Endodermal cell (in vitro differentiated cells): ENCODE data around the gene MRFAP1. TPM values are rescaled to one million over a fixed set of nuclear protein-coding genes. Genes with fewer than 3 reads are reported as not detected.
A peak's percentile ranks its signal among the peaks of the same experiment; 100 is the strongest.

Experiments
- DNase-seq: peaks from one replicate; pipeline ENCODE4 v3.0.0-alpha.2; 2017
- H3K27ac ChIP-seq: 2 replicates; pipeline ENCODE4 v1.5.1; 2013; ENCODE audit warnings: mild to moderate bottlenecking, low read depth, low read length, moderate library complexity
- H3K27me3 ChIP-seq: 2 replicates; pipeline ENCODE4 v1.6.1; 2013; ENCODE audit warnings: mild to moderate bottlenecking, low read length, moderate library complexity; ENCODE audit not compliant: insufficient read depth, control insufficient read depth, poor library complexity, severe bottlenecking
- H3K36me3 ChIP-seq: 2 replicates; pipeline ENCODE4 v1.7.0; 2013; ENCODE audit warnings: mild to moderate bottlenecking, low read length, moderate library complexity; ENCODE audit not compliant: control insufficient read depth, insufficient read depth
- H3K4me1 ChIP-seq: one replicate; pipeline ENCODE4 v1.7.0; 2013; ENCODE audit warnings: low read length; ENCODE audit not compliant: control insufficient read depth, insufficient read depth
- H3K4me3 ChIP-seq: 2 replicates; pipeline ENCODE4 v1.5.1; 2013; ENCODE audit warnings: mild to moderate bottlenecking, low read length, moderate library complexity
- H3K9ac ChIP-seq: 2 replicates; pipeline ENCODE4 v1.6.1; 2013; ENCODE audit warnings: mild to moderate bottlenecking, low read length, moderate library complexity; ENCODE audit not compliant: poor library complexity, severe bottlenecking; ENCODE audit errors: extremely low read depth
- H3K9me3 ChIP-seq: 2 replicates; pipeline ENCODE4 v1.6.1; 2013; ENCODE audit warnings: mild to moderate bottlenecking, low read length, moderate library complexity; ENCODE audit not compliant: control insufficient read depth
- H3K27ac Mint-ChIP-seq: 2 replicates; pipeline ENCODE4 v1.8.0; 2020; ENCODE audit warnings: mixed read lengths
- H3K27me3 Mint-ChIP-seq: 2 replicates; pipeline ENCODE4 v1.8.0; 2021; ENCODE audit warnings: mild to moderate bottlenecking, mixed read lengths; ENCODE audit not compliant: insufficient read depth
- H3K36me3 Mint-ChIP-seq: 2 replicates; pipeline ENCODE4 v1.8.0; 2020; ENCODE audit warnings: low read depth, mixed read lengths
- H3K4me1 Mint-ChIP-seq: 2 replicates; pipeline ENCODE4 v1.8.0; 2020; ENCODE audit warnings: mixed read lengths
- H3K4me3 Mint-ChIP-seq: 2 replicates; pipeline ENCODE4 v1.8.0; 2020; ENCODE audit warnings: mild to moderate bottlenecking, moderate library complexity, mixed read lengths
- H3K9me3 Mint-ChIP-seq: 2 replicates; pipeline ENCODE4 v1.8.0; 2020; ENCODE audit warnings: mild to moderate bottlenecking, mixed read lengths
- CTCF ChIP-seq: fragments of 200-600 bp; sonication (generic); conservative IDR thresholded peaks from 2 replicates; pipeline ENCODE4 v1.5.0; 2021; ENCODE audit warnings: antibody characterized with exemption, mild to moderate bottlenecking
- WGBS, 2 experiments: methylation state at CpG; one replicate each; pipeline versions ENCODE4 v1.1.5 to v1.1.7; 2013; ENCODE audit warnings: missing lambda C conversion rate in 2 of 2, mixed read lengths in 1 of 2; ENCODE audit not compliant: insufficient coverage in 1 of 2, insufficient read length in 1 of 2; 5-methylcytosine and 5-hydroxymethylcytosine counted together
- total RNA-seq, 2 donors: library from RNA; stranded (reverse); fragmentation: NEBNext Ultra II Directional in 1 of 2; extraction: Animal tissue kit (Norgen Biotek cat#: 25700) in 1 of 2; gene quantifications; 2 replicates in 1 of 2; 3 replicates in 1 of 2; pipeline ENCODE4 v1.2.1, GENCODE V29; 2021

The MRFAP1 gene
- total RNA-seq, 2 donors from 2014 or later = 231 to 239 TPM

DNA sequence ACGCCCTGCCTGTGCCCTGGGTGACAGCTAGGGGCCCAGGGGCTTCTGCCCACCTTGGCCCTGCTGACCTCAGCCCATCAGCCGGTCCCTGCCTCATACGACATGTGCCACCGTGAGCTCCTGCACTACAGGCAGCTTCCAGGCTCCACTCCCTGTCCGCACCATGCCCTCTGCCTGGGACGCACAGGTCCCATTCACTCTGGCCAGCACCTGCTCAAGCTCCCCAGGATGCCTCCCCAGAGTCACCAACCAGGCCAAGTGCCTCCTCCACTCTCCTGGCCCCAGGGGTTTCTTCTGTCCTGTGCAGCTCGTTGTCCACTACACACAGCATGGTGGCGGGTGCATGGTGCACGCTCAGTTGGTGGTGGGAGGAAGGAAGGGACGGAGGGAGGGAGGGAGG lies 20.2 kb upstream of the MRFAP1 start:
- no peaks in the 10 kb centered on the region for H3K27me3 ChIP-seq
- H3K4me1 Mint-ChIP-seq = no peaks in the 10 kb centered on the region
- peaks cover 13% of the 10 kb centered on the region for H3K36me3 ChIP-seq
- TF ChIP-seq CTCF = no peak
- no peak overlapping the region for H3K9ac ChIP-seq
- WGBS, 2 experiments = 87 to 94% methylated on average over 7 to 10 of the region's 10 CpGs
- H3K36me3 Mint-ChIP-seq = peaks cover 44% of the 10 kb centered on the region
- H3K9me3 Mint-ChIP-seq = peaks cover 3% of the 10 kb centered on the region
- H3K27ac ChIP-seq = no peak overlapping the region
- no peak for DNase-seq
- no peaks in the 10 kb centered on the region for H3K27me3 Mint-ChIP-seq
- no peaks in the 10 kb centered on the region for H3K9me3 ChIP-seq
- H3K4me3 ChIP-seq = no peak overlapping the region
- H3K4me3 Mint-ChIP-seq = no peak overlapping the region
- H3K27ac Mint-ChIP-seq = no peak overlapping the region
- no peaks in the 10 kb centered on the region for H3K4me1 ChIP-seq

GRCh38 chr4:6620891-6621555 lies 19.5 kb upstream of the MRFAP1 start:
- Histone ChIP-seq H3K36me3 (peaks cover 9% of the 10 kb centered on the region), H3K27me3 (no peaks in the 10 kb centered on the region), H3K27ac (no peak overlapping the region), H3K4me1 (no peaks in the 10 kb centered on the region), H3K4me3 (no peak overlapping the region), H3K9me3 (no peaks in the 10 kb centered on the region), H3K9ac (no peak overlapping the region)
- WGBS, 2 experiments = 91 to 93% methylated on average over 4 to 10 of the region's 10 CpGs
- Mint-ChIP-seq H3K36me3 (peaks cover 41% of the 10 kb centered on the region), H3K9me3 (peaks cover 3% of the 10 kb centered on the region), H3K27ac (no peak overlapping the region), H3K4me1 (no peaks in the 10 kb centered on the region), H3K27me3 (no peaks in the 10 kb centered on the region), H3K4me3 (no peak overlapping the region)
- DNase-seq = no peak
- TF ChIP-seq CTCF = peak; percentile 49

GRCh38 chr4:6621556-6621927 lies 18.9 kb upstream of the MRFAP1 start:
- no peaks in the 10 kb centered on the region for H3K9me3 Mint-ChIP-seq
- no peak for DNase-seq
- H3K27me3 Mint-ChIP-seq = no peaks in the 10 kb centered on the region
- Histone ChIP-seq H3K27ac (no peak overlapping the region), H3K9ac (no peak overlapping the region), H3K4me3 (no peak overlapping the region), H3K9me3 (no peaks in the 10 kb centered on the region), H3K36me3 (peaks cover 4% of the 10 kb centered on the region), H3K27me3 (no peaks in the 10 kb centered on the region), H3K4me1 (no peaks in the 10 kb centered on the region)
- no peak overlapping the region for H3K27ac Mint-ChIP-seq
- TF ChIP-seq CTCF = no peak
- peaks cover 36% of the 10 kb centered on the region for H3K36me3 Mint-ChIP-seq
- H3K4me1 Mint-ChIP-seq = no peaks in the 10 kb centered on the region
- no peak overlapping the region for H3K4me3 Mint-ChIP-seq
- 91 to 93% methylated on average over 12 to 13 of the region's 13 CpGs for WGBS, 2 experiments
